HG02973 (cell line): ENCODE measurements around the gene MAP4K1.
"Not testable (repeated sequence)": the region's sequence is repeated elsewhere in the genome, so short reads cannot be mapped to it uniquely, and the experiment has no call there.

Experiments used
- ATAC-seq: cut with Tn5 transposase; IDR thresholded peaks from one replicate; pipeline ENCODE4 v1.9.1; 2021; ENCODE audit warnings: moderate library complexity; ENCODE audit not compliant: unreplicated experiment

The MAP4K1 gene

GRCh38 chr19:38653028-38653571 lies 35.3 kb upstream of the MAP4K1 start:
- ATAC-seq, result no peak

GRCh38 chr19:38650911-38651584 lies 33.3 kb upstream of the MAP4K1 start:
- no peak for ATAC-seq

GRCh38 chr19:38650172-38650775 lies 32.5 kb upstream of the MAP4K1 start:
- no peak for ATAC-seq

- no peak for ATAC-seq
These were observed 31.8 kb upstream of the MAP4K1 start for GRCh38 chr19:38649305-38650171.

- ATAC-seq, result no peak
These were observed 31.1 kb upstream of the MAP4K1 start for GRCh38 chr19:38648769-38649304.

GRCh38 chr19:38647966-38648768 lies 30.4 kb upstream of the MAP4K1 start:
- ATAC-seq, result no peak

GRCh38 chr19:38647368-38647965 lies 29.7 kb upstream of the MAP4K1 start, which contains the start of gene ACTN4:
TSS of gene ACTN4 (plus strand) at chr19:38647649. CDS start at chr19:38647746, 97 bp downstream.
- peak; percentile 77 for ATAC-seq

- no peak for ATAC-seq
These were observed 27.0 kb upstream of the MAP4K1 start for GRCh38 chr19:38644719-38645118.

GRCh38 chr19:38642176-38642575 lies 24.4 kb upstream of the MAP4K1 start:
- no peak for ATAC-seq

GRCh38 chr19:38640368-38640767 lies 22.6 kb upstream of the MAP4K1 start:
- ATAC-seq, result no peak

GRCh38 chr19:38639679-38640078 lies 21.9 kb upstream of the MAP4K1 start:
- no peak for ATAC-seq

- no peak for ATAC-seq
These were observed 20.7 kb upstream of the MAP4K1 start for GRCh38 chr19:38638461-38638860.

GRCh38 chr19:38635483-38636399 lies 18.0 kb upstream of the MAP4K1 start:
- ATAC-seq, result no peak

- ATAC-seq, result no peak
These were observed 17.2 kb upstream of the MAP4K1 start for GRCh38 chr19:38634757-38635482.

- ATAC-seq, result no peak
These were observed 14.9 kb upstream of the MAP4K1 start for GRCh38 chr19:38632476-38633213.

- not testable (repeated sequence) for ATAC-seq
These were observed 14.2 kb upstream of the MAP4K1 start for GRCh38 chr19:38631811-38632475.

GRCh38 chr19:38631301-38631700 lies 13.5 kb upstream of the MAP4K1 start:
- ATAC-seq, result not testable (repeated sequence)
